ENCODE data around the gene NINJ1.

Gene NINJ1

GRCh38 chr9:93132287-93132927, 1.6 kb downstream of the NINJ1 start:
- no peak for DNase-seq

- DNase-seq, result no peak
Measured at GRCh38 chr9:93131599-93132286, 2.3 kb downstream of the NINJ1 start.

- DNase-seq, result no peak
Measured at GRCh38 chr9:93130861-93131481, 3.1 kb downstream of the NINJ1 start.

GRCh38 chr9:93129691-93130500, 4.2 kb downstream of the NINJ1 start:
- no peak for DNase-seq

- DNase-seq, result no peak
Measured at GRCh38 chr9:93129286-93129685, 4.8 kb downstream of the NINJ1 start.

GRCh38 chr9:93128715-93129224, 5.3 kb downstream of the NINJ1 start:
- no peak for DNase-seq

GRCh38 chr9:93128011-93128714, 5.9 kb downstream of the NINJ1 start:
- no peak for DNase-seq

- no peak for DNase-seq
Measured at GRCh38 chr9:93127395-93127911, 6.6 kb downstream of the NINJ1 start.

GRCh38 chr9:93126825-93127368, 7.2 kb downstream of the NINJ1 start:
- peak; percentile 13 for DNase-seq

GRCh38 chr9:93126151-93126781, 7.8 kb downstream of the NINJ1 start:
- DNase-seq, result no peak

- DNase-seq, result no peak
Measured at GRCh38 chr9:93125331-93125894, 8.6 kb downstream of the NINJ1 start.

GRCh38 chr9:93124793-93125192, 9.3 kb downstream of the NINJ1 start:
- no peak for DNase-seq

- DNase-seq, result no peak
Measured at GRCh38 chr9:93123561-93124283, 10.3 kb downstream of the NINJ1 start.

GRCh38 chr9:93122721-93123221, 11.3 kb downstream of the NINJ1 start:
- no peak for DNase-seq

GRCh38 chr9:93121316-93122241, 12.5 kb downstream of the NINJ1 start:
- DNase-seq, result no peak

- no peak for DNase-seq
Measured at GRCh38 chr9:93120846-93121315, 13.2 kb downstream of the NINJ1 start.

- no peak for DNase-seq
Measured at GRCh38 chr9:93119953-93120845, 13.9 kb downstream of the NINJ1 start.

GRCh38 chr9:93119703-93119952, 14.4 kb downstream of the NINJ1 start:
- no peak for DNase-seq

Data from NCI-H2227 treated with DMSO at 0.1 percent for 48 hours (cell line).